Measurements from ENCODE around the gene WNT7B.

The WNT7B gene

GRCh38 chr22:45962756-45963324, 14.1 kb downstream of the WNT7B start:
- no peak overlapping the region for H3K9ac ChIP-seq (ENCODE audit: low read length)
- H3K9me3 ChIP-seq (replicated peaks; ENCODE audit: insufficient read depth, low read length), result no peaks in the 10 kb centered on the region
- no peak overlapping the region for H3K4me2 ChIP-seq (ENCODE audit: low read depth, low read length)
- no peak overlapping the region for H3K27ac ChIP-seq (ENCODE audit: low read length)
- H3K9me2 ChIP-seq (replicated peaks; ENCODE audit: insufficient read depth, low read length), result no peaks in the 10 kb centered on the region
- H3K4me1 ChIP-seq (ENCODE audit: low read length), result no peaks in the 10 kb centered on the region
- no peaks in the 10 kb centered on the region for H3F3A ChIP-seq (ENCODE audit: insufficient read depth, low read length)
- H3K4me3 ChIP-seq (ENCODE audit: low read length), result no peak overlapping the region
- H3K79me2 ChIP-seq (ENCODE audit: low read length), result no peaks in the 10 kb centered on the region
- peaks cover 89% of the 10 kb centered on the region for H3K27me3 ChIP-seq (replicated peaks; ENCODE audit: insufficient read depth, low read length)
- no peak for DNase-seq
- H3K36me3 ChIP-seq (replicated peaks; ENCODE audit: insufficient read depth, low read length), result no peaks in the 10 kb centered on the region
- no peaks in the 10 kb centered on the region for H4K20me1 ChIP-seq (ENCODE audit: insufficient read depth, low read length)
- H2AFZ ChIP-seq (ENCODE audit: low read length), result no peak overlapping the region
- TF ChIP-seq EZH2 (optimal IDR thresholded peaks at IDR 0.05; ENCODE audit: low read depth, low read length) (no peak), EZH2phosphoT487 (IDR thresholded peaks at IDR 0.05; ENCODE audit: low read length) (no peak)
- TF ChIP-seq, protein P1, sequence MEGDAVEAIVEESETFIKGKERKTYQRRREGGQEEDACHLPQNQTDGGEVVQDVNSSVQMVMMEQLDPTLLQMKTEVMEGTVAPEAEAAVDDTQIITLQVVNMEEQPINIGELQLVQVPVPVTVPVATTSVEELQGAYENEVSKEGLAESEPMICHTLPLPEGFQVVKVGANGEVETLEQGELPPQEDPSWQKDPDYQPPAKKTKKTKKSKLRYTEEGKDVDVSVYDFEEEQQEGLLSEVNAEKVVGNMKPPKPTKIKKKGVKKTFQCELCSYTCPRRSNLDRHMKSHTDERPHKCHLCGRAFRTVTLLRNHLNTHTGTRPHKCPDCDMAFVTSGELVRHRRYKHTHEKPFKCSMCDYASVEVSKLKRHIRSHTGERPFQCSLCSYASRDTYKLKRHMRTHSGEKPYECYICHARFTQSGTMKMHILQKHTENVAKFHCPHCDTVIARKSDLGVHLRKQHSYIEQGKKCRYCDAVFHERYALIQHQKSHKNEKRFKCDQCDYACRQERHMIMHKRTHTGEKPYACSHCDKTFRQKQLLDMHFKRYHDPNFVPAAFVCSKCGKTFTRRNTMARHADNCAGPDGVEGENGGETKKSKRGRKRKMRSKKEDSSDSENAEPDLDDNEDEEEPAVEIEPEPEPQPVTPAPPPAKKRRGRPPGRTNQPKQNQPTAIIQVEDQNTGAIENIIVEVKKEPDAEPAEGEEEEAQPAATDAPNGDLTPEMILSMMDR (IDR thresholded peaks at IDR 0.05; ENCODE audit: low read length), result no peak

- TF ChIP-seq, protein P1 (IDR thresholded peaks at IDR 0.05; ENCODE audit: low read length), result no peak
- TF ChIP-seq EZH2 (optimal IDR thresholded peaks at IDR 0.05; ENCODE audit: low read depth, low read length), result no peak
- no peak overlapping the region for H3K4me2 ChIP-seq (ENCODE audit: low read depth, low read length)
- no peaks in the 10 kb centered on the region for H3K9me3 ChIP-seq (replicated peaks; ENCODE audit: insufficient read depth, low read length)
- H3K4me1 ChIP-seq (ENCODE audit: low read length), result no peaks in the 10 kb centered on the region
- H3F3A ChIP-seq (ENCODE audit: insufficient read depth, low read length), result no peaks in the 10 kb centered on the region
- no peak overlapping the region for H3K4me3 ChIP-seq (ENCODE audit: low read length)
- DNase-seq, result no peak
- no peak overlapping the region for H2AFZ ChIP-seq (ENCODE audit: low read length)
- H3K36me3 ChIP-seq (replicated peaks; ENCODE audit: insufficient read depth, low read length), result no peaks in the 10 kb centered on the region
- H3K27ac ChIP-seq (ENCODE audit: low read length), result no peak overlapping the region
- no peaks in the 10 kb centered on the region for H3K9me2 ChIP-seq (replicated peaks; ENCODE audit: insufficient read depth, low read length)
- no peaks in the 10 kb centered on the region for H4K20me1 ChIP-seq (ENCODE audit: insufficient read depth, low read length)
- H3K79me2 ChIP-seq (ENCODE audit: low read length), result no peaks in the 10 kb centered on the region
- H3K27me3 ChIP-seq (replicated peaks; ENCODE audit: insufficient read depth, low read length), result peaks cover 92% of the 10 kb centered on the region
- no peak overlapping the region for H3K9ac ChIP-seq (ENCODE audit: low read length)
Observed at GRCh38 chr22:45962434-45962718, 14.6 kb downstream of the WNT7B start.

- H2AFZ ChIP-seq (ENCODE audit: low read length), result no peak overlapping the region
- no peak overlapping the region for H3K4me2 ChIP-seq (ENCODE audit: low read depth, low read length)
- no peaks in the 10 kb centered on the region for H4K20me1 ChIP-seq (ENCODE audit: insufficient read depth, low read length)
- H3F3A ChIP-seq (ENCODE audit: insufficient read depth, low read length), result no peaks in the 10 kb centered on the region
- no peaks in the 10 kb centered on the region for H3K36me3 ChIP-seq (replicated peaks; ENCODE audit: insufficient read depth, low read length)
- no peak overlapping the region for H3K9ac ChIP-seq (ENCODE audit: low read length)
- H3K9me3 ChIP-seq (replicated peaks; ENCODE audit: insufficient read depth, low read length), result no peaks in the 10 kb centered on the region
- TF ChIP-seq, protein P1 (IDR thresholded peaks at IDR 0.05; ENCODE audit: low read length), result no peak
- no peak for TF ChIP-seq EZH2phosphoT487 (IDR thresholded peaks at IDR 0.05; ENCODE audit: low read length)
- no peak for TF ChIP-seq EZH2 (optimal IDR thresholded peaks at IDR 0.05; ENCODE audit: low read depth, low read length)
- no peak overlapping the region for H3K27ac ChIP-seq (ENCODE audit: low read length)
- peaks cover 92% of the 10 kb centered on the region for H3K27me3 ChIP-seq (replicated peaks; ENCODE audit: insufficient read depth, low read length)
- no peak overlapping the region for H3K4me3 ChIP-seq (ENCODE audit: low read length)
- H3K79me2 ChIP-seq (ENCODE audit: low read length), result no peaks in the 10 kb centered on the region
- no peaks in the 10 kb centered on the region for H3K9me2 ChIP-seq (replicated peaks; ENCODE audit: insufficient read depth, low read length)
- no peaks in the 10 kb centered on the region for H3K4me1 ChIP-seq (ENCODE audit: low read length)
- no peak for DNase-seq
Observed at GRCh38 chr22:45961679-45962433, 15.1 kb downstream of the WNT7B start.

Measured in MM.1S (cell line).